ENCODE data around the gene EMP2.
"Not testable (repeated sequence)": the region's sequence is repeated elsewhere in the genome, so short reads cannot be mapped to it uniquely, and the experiment has no call there.

The EMP2 gene

DNA sequence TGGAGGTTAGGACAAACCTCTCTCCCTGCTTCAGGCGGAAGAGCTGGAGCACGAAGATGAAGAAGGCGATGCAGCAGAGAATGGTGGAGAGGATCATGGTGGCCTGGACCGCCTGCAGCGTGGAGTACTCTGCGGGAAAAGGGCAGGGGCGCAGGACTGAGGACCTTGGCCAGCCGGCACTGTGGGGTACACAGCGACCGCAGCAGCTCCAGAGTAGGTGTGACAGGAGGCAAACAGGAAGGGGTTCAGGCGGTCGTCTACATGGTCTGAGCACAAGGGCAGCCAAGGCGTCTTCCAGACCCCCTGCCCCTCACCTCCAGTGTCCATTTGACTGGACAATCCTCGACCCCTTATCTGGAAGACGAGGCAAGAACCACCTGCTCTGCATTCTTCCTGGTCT lies 42.5 kb downstream of the EMP2 start:
- TF ChIP-seq CTCF (IDR thresholded peaks at IDR 0.05; ENCODE audit: control insufficient read depth, insufficient read depth, low read depth, low read length, missing control alignments), result no peak
- H3K4me3 ChIP-seq (ENCODE audit: control insufficient read depth, low read depth, low read length), result no peak overlapping the region
- no peak for DNase-seq (ENCODE audit: low read depth)

DNA sequence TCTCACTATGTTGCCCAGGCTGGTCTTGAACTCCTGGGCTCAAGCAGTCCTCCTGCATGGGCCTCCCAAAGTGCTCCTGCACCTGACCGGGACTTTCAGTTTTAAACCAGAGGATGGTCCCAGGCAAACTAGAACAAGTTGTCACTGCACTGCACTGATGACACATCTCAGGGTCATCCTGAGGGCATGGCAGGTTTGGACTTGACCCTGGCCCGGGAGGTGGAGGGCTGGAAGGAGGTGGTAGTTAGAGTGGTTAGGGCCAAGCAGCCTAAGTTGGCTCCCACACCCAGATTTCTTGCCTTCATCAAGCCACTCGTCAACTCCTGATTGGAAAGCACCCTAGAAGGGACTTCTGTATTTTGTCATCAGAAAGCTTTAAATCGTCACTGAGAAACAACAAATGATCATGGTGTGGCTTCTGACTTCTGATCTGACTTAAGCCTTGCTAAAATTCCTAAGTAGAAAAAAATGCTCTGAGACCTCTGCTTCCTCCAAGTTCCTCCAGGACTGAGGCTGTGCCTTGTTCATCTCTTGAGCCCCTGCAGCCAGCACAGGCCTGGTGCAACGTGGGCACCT lies 43.5 kb downstream of the EMP2 start:
- TF ChIP-seq CTCF (IDR thresholded peaks at IDR 0.05; ENCODE audit: control insufficient read depth, insufficient read depth, low read depth, low read length, missing control alignments), result no peak
- no peak for DNase-seq (ENCODE audit: low read depth)
- H3K4me3 ChIP-seq (ENCODE audit: control insufficient read depth, low read depth, low read length), result no peak overlapping the region

DNA sequence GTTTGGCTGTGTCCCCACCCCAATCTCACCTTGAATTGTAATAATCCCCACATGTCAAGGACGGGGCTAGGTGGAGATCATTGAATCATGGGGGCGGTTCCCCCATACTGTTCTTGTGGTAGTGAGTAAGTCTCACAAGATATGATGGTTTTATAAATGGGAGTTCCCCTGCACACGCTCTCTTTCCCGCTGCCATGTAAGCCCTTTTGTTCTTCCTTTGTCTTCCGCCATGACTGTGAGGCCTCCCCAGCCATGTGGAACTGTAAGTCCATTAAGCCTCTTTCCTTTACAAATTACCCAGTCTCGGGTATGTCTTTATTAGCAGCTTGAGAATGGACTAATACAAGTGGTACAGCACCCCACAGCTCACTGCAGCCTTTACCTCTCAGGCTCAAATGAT lies 44.1 kb downstream of the EMP2 start:
- not testable (repeated sequence) for DNase-seq (ENCODE audit: low read depth); H3K4me3 ChIP-seq (ENCODE audit: control insufficient read depth, low read depth, low read length)

DNA sequence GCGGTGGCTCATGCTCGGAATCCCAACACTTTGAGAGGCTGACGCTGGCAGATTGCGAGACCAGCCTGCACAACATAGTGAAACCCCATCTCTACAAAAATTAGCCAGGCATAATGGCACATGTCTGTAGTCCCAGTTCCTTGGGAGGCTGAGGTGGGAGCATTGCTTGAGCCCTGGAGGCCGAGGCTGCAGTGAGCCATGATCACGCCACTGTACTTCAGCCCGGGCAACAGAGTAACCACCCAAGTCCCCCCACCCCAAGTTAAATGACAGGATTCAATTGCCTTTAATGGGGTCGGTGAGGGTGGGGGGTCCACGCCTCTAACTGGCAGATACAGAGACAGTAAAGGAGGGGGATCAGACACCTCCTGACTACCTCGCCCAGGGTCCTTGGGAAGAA lies 44.9 kb downstream of the EMP2 start:
- no peak for DNase-seq (ENCODE audit: low read depth)
- no peak for TF ChIP-seq CTCF (IDR thresholded peaks at IDR 0.05; ENCODE audit: control insufficient read depth, insufficient read depth, low read depth, low read length, missing control alignments)
- no peak overlapping the region for H3K4me3 ChIP-seq (ENCODE audit: control insufficient read depth, low read depth, low read length)

GRCh38 chr16:10534748-10535147 lies 45.6 kb downstream of the EMP2 start:
- no peak for TF ChIP-seq CTCF (IDR thresholded peaks at IDR 0.05; ENCODE audit: control insufficient read depth, insufficient read depth, low read depth, low read length, missing control alignments)

GRCh38 chr16:10533612-10534011 lies 46.8 kb downstream of the EMP2 start:
- H3K4me3 ChIP-seq (ENCODE audit: control insufficient read depth, low read depth, low read length); DNase-seq (ENCODE audit: low read depth): not testable (repeated sequence)

More at GRCh38 chr16:10534748-10535147, 45.6 kb downstream of the EMP2 start:
- H3K4me3 ChIP-seq (ENCODE audit: control insufficient read depth, low read depth, low read length), result no peak overlapping the region
- DNase-seq (ENCODE audit: low read depth), result no peak

- DNase-seq (ENCODE audit: low read depth), result no peak
- no peak for TF ChIP-seq CTCF (IDR thresholded peaks at IDR 0.05; ENCODE audit: control insufficient read depth, insufficient read depth, low read depth, low read length, missing control alignments)
- H3K4me3 ChIP-seq (ENCODE audit: control insufficient read depth, low read depth, low read length), result no peak overlapping the region
Observed at GRCh38 chr16:10531582-10531981, 48.8 kb downstream of the EMP2 start.

- no peak overlapping the region for H3K4me3 ChIP-seq (ENCODE audit: control insufficient read depth, low read depth, low read length)
- no peak for TF ChIP-seq CTCF (IDR thresholded peaks at IDR 0.05; ENCODE audit: control insufficient read depth, insufficient read depth, low read depth, low read length, missing control alignments)
- DNase-seq (ENCODE audit: low read depth), result no peak
Observed at GRCh38 chr16:10530685-10531084, 49.7 kb downstream of the EMP2 start.
